Jurkat, Clone E6-1 (cell line): ENCODE results near the gene ZNF335.
"Not testable (repeated sequence)": the region's sequence is repeated elsewhere in the genome, so short reads cannot be mapped to it uniquely, and the experiment has no call there.

ENCODE experiments used
- DNase-seq: peaks from one replicate; pipeline ENCODE4 v3.0.0-alpha.2; 2011; ENCODE audit warnings: low read depth, low spot score
- H3K4me3 ChIP-seq: 2 replicates; pipeline ENCODE4 v1.5.1; 2011; ENCODE audit warnings: mild to moderate bottlenecking, low read length, control low read depth, moderate library complexity

ZNF335 gene

GRCh38 chr20:45901332-45901731, 70.7 kb downstream of the ZNF335 start:
- not testable (repeated sequence) for DNase-seq

GRCh38 chr20:45899046-45899835, 72.8 kb downstream of the ZNF335 start:
- DNase-seq = no peak
- H3K4me3 ChIP-seq = no peak overlapping the region

More at GRCh38 chr20:45901332-45901731, 70.7 kb downstream of the ZNF335 start:
- not testable (repeated sequence) for H3K4me3 ChIP-seq
